GM18870 (cell line): Measurements from ENCODE around the gene HEATR5B.

Source experiments
- ATAC-seq: cut with Tn5 transposase; IDR thresholded peaks from one replicate; pipeline ENCODE4 v1.9.1; 2021; ENCODE audit warnings: moderate library complexity; ENCODE audit not compliant: unreplicated experiment

HEATR5B gene

GRCh38 chr2:37083873-37084794 lies at the start of gene HEATR5B, which contains the start of gene GPATCH11:
HEATR5B (minus strand) TSS chr2:37084372; CDS start chr2:37083414, 958 bp downstream.
GPATCH11 (plus strand) TSS chr2:37084518; CDS start chr2:37088382, 3,864 bp downstream.
- ATAC-seq, result peak; percentile 73

- ATAC-seq, result no peak
Measured at GRCh38 chr2:37132914-37133313, 48.7 kb upstream of the HEATR5B start.

GRCh38 chr2:37125416-37125815 lies 41.2 kb upstream of the HEATR5B start:
- ATAC-seq, result no peak

GRCh38 chr2:37119157-37119556 lies 35.0 kb upstream of the HEATR5B start:
- ATAC-seq, result no peak

- no peak for ATAC-seq
Measured at GRCh38 chr2:37117566-37117965, 33.4 kb upstream of the HEATR5B start.

GRCh38 chr2:37111958-37112357 lies 27.8 kb upstream of the HEATR5B start:
- ATAC-seq, result no peak

- no peak for ATAC-seq
Measured at GRCh38 chr2:37110306-37111212, 26.4 kb upstream of the HEATR5B start.

GRCh38 chr2:37109523-37109922 lies 25.4 kb upstream of the HEATR5B start:
- no peak for ATAC-seq

- ATAC-seq, result no peak
Measured at GRCh38 chr2:37105150-37105549, 21.0 kb upstream of the HEATR5B start.

GRCh38 chr2:37104178-37104577 lies 20.0 kb upstream of the HEATR5B start:
- no peak for ATAC-seq

GRCh38 chr2:37102588-37102987 lies 18.4 kb upstream of the HEATR5B start:
- ATAC-seq, result no peak

- no peak for ATAC-seq
Measured at GRCh38 chr2:37100054-37100453, 15.9 kb upstream of the HEATR5B start.

GRCh38 chr2:37098416-37099118 lies 14.4 kb upstream of the HEATR5B start:
- no peak for ATAC-seq

GRCh38 chr2:37096568-37096967 lies 12.4 kb upstream of the HEATR5B start:
- no peak for ATAC-seq

GRCh38 chr2:37091873-37092272 lies 7.7 kb upstream of the HEATR5B start:
- ATAC-seq, result peak; percentile 46

- ATAC-seq, result peak; percentile 89
Measured at GRCh38 chr2:37090019-37090477, 5.9 kb upstream of the HEATR5B start.

- ATAC-seq, result no peak
Measured at GRCh38 chr2:37085731-37086147, 1.6 kb upstream of the HEATR5B start.

GRCh38 chr2:37084797-37085196 lies 625 bp upstream of the HEATR5B start:
- ATAC-seq, result no peak

GRCh38 chr2:37080689-37081088 lies 3.5 kb downstream of the HEATR5B start:
- no peak for ATAC-seq

GRCh38 chr2:37080266-37080665 lies 3.9 kb downstream of the HEATR5B start:
- ATAC-seq, result no peak

- ATAC-seq, result no peak
Measured at GRCh38 chr2:37070931-37071330, 13.2 kb downstream of the HEATR5B start.
